T-helper 2 cell (primary cell): ENCODE measurements around the gene IRX3.

Experiments
- DNase-seq, 5 experiments: peaks; one replicate each; pipeline versions ENCODE4 v3.0.0 to v3.0.0-alpha.2; 2012 to 2022

Gene IRX3

GRCh38 chr16:54290833-54291655 is 4.5 kb upstream of the IRX3 start:
- DNase-seq: no peak

GRCh38 chr16:54289945-54290832 is 3.6 kb upstream of the IRX3 start:
- DNase-seq: no peak

DNA sequence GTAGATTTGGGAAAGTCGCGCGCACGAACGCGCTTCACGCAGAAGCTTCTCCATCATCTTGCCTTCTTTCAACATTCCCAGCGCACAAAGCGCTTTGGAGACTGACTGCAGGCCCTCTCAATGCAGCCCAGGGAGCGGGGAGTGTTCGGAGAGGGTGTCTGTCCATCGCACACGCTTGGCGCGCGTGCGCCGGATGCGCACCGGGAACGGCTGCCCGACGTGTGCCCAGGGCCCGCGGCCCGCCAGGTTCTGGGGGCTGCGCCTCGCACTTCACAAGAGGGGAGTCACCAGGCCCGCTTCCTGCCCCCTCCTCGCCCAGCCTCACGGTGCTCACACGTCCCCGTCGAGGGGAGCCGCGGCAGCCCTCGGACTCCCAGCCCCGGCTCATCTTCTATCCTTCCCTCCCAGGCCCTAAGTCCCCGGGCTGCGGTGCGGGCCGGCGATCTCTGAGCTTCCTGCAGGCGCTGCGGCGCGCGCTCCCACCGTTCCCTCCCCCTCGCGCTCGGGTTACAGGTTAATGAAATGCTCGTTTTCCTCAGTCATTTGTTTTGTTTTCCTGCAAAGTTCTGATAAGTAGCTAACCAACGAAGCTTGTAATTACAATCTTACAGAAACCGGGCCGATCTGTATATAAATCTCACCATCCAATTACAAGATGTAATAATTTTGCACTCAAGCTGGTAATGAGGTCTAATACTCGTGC is 2.8 kb upstream of the IRX3 start:
- DNase-seq: no peak

DNA sequence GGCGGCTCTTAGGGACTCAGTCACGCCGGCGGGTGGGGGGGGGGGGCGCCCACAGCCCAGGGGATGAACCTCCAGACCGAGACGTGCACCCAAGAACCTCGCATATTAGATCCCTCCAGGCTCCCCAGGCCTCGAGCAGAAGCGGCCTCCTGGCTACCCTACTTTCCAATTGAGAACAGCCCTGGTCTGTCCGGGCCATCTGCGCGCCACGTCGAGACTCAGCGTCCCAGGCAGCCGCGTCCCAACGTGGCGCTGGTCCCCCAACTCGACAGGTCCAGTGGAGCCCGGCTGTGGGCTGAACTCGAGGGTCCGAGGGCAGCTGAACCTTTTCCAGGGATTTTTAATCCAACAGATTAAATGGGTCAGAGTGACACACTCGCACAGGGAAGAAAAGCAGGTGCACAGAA is 2.3 kb upstream of the IRX3 start:
- DNase-seq: no peak

DNA sequence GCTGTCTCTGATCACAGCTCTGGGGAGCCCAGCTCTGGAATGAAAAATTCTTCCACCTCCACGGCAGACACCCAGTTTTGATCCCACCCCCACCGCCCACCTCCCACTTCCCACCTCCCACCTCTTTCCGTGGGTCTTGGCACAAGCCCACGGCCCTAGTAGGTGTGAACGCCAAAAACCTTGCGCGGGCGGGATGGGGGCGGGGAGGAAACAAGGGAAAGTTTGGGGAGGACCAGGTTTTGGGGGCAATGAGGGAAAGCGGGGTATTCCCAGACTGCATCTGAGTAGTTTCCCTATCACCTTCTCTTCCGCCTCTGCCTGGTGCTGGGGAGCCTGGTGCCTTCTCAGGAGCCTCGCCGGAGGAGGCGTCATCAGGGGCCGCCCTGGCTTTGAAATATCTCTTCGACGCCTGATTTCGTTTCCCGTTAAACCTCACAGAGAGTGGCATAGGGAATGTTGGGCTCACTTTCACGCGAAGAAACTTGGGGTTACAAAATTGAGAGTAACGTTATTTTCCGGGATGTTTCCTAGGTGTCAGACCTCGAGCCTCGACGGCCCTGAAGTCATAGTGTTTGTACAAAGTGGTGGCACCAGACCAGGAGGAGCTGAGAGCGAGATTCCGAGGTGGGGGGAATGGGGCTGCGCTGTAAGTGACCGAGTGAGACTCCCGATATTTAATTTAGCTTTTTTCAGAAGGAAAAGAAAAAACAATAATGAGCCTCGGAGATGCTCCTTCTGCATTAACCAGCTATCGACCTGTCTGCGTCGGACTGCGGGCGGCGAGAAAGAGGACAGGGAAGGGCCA is 1.6 kb upstream of the IRX3 start:
- DNase-seq: no peak

- DNase-seq: no peak
Observed at GRCh38 chr16:54287131-54288029, 793 bp upstream of the IRX3 start.

DNA sequence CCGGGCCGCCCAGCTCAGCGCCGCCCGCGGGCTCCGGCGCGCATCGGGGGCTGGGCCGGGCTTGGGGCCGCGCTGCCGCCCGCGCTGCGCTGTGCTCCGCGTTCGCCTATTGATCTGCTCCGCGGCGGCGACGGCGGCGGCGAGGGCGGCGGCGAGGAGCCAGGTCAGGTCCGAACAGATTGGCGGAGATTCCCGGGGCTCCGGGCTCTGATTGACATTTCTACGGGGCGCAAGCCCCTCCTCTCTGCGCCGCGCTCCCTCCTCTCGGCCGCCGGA is 559 bp downstream of the IRX3 start:
- DNase-seq: peak in 1 of 5 experiments; percentile 51

- DNase-seq: peak in 1 of 5 experiments; percentile 59
Observed at GRCh38 chr16:54285414-54286089, 1.0 kb downstream of the IRX3 start.

DNA sequence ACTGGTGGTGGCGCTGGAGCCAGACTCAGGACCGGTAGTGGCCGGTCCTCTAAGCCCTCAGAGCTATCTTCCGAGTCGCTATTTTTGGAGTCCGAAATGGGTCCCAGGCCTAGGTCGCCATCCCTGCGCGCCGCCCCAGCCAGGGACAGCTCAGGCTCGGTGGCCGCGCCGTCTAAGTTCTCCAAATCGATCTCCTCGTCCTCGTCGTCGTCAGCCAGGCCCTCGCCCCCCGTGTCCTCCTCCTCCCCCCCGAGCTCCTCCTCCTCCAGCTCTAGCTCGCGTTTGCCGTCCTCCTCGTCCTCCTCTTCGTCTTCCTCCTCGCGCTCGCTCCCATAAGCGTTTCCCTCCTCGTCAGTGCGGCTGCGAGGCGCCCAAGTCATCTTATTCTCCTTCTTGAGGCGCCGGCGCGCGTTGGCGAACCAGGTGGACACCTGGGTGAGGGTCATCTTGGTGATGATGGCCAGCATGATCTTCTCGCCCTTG is 1.6 kb downstream of the IRX3 start:
- peak in 1 of 5 experiments; percentile 39 for DNase-seq

- peak in 1 of 5 experiments; percentile 28 for DNase-seq
Observed at GRCh38 chr16:54284319-54284930, 2.2 kb downstream of the IRX3 start.

- no peak for DNase-seq
Observed at GRCh38 chr16:54283725-54284318, 2.8 kb downstream of the IRX3 start.

DNA sequence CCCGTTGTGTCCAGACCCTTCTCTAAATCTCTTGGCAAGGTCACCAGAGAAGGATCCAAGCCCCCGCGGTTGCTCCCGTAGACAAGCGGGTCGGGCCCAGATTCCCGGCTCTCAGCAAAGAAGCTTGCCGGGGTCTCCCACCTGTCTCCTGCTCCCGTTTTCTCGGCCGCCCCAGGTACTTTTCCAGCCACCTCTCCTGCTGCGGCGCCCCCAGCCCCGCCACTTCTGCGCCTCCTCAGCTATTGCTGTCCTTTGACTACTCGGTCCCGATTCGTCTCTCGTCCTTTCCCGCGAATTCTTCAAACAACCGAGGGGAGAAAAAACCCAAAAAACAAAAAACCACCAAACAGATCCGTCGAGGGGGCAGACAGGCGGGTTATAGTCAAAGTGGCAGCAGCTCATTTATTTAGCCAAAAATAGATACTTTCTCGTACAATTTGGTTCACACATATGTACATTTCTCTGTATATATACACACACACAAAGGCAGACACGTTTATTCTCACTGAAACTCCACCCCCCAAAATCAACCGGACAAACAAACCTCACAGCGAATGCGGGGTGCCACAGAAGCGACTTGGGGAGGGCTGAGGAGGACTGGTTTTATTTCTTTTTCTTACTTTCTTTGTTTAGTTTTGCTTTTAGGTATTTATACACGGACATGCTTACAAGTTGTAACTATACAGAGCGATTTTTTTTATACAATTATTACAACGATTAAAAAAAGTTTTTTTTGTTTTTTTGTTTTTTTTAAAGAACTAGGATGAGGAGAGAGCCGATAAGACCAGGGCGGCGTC is 3.5 kb downstream of the IRX3 start:
- peak in 1 of 5 experiments; percentile 46 for DNase-seq

DNA sequence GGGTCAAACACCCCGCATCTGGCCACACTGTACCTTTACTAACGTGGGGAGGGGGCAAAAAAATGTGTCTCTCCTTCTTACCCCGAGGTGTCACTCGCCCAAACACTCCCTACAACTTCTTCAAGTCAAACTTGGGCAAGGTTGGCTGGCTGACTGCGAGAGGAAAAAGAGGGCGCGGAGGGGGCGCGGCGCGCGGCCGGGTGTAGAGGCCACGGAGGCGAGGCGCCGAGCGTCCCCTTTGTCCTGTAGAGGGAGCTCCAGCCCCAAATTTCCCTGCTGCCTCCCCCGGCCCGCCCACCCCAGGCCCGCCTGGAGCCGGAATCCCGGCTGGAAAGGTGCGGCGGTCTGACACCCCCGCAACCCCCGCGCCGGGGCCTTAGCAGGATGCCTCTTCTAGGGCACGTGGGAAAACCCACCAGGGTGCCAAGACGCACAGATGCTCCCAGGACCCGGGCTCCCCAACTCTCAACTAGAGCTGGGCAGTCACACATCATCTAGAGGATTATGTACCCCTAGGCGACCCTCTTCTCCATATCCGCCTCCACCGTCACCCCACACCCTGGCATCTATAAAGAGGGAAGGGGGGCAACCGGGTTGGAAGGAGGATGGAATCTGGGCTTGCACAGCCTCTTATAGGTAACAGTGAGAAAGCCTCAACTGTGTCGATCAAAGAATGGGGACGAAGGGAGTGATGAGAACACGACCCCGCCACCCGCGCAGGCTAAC is 4.2 kb downstream of the IRX3 start:
- peak in 1 of 5 experiments; percentile 60 for DNase-seq

- DNase-seq: no peak
Observed at GRCh38 chr16:54281535-54282201, 4.9 kb downstream of the IRX3 start.

DNA sequence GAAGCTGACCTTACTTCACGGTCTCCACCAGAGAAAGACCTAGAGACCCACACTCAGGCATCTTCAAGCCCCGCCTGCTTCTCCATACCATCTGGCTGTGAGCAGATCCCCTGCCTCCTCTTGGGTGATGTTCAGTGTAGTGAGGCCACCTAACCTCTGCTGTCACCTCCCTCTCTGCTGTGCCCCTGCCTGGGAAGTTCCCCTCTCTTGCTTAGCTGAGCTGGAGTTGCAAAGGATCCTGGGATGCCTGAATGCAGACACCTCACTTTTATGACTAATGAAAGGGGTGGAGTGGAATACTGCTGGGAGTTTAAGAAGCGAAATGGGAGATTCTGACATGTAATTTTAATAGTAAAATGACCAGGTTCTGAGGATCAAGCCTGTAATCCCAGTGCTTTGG is 5.8 kb downstream of the IRX3 start:
- no peak for DNase-seq

GRCh38 chr16:54277845-54278703 is 8.5 kb downstream of the IRX3 start:
- DNase-seq: no peak

DNA sequence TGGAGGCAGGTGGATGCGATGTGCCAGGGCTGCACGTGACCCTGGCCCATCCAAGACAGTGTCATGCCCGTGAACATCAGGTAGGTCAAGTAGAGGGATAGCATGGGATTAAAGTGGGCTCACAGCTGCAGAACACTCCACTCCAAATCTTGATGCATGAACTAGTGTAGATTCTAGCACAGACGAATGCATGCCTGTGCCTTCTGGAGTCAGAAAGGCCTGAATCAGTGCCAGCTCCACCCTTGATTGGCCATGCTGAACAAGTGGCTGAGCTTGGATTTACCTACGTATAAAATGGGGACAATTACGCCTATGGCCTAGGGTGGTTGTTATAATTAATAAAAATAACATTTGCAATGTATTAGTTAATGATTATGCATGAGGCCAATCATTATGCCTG is 10.6 kb downstream of the IRX3 start:
- no peak for DNase-seq
